GM12878 (cell line): ENCODE measurements around the gene KRTAP10-9. TPM values are rescaled to one million over a fixed set of nuclear protein-coding genes. Genes with fewer than 3 reads are reported as not detected.
"Not testable (repeated sequence)": the region's sequence is repeated elsewhere in the genome, so short reads cannot be mapped to it uniquely, and the experiment has no call there.

ENCODE experiments used
- ATAC-seq: fragments of 200-7000 bp; cut with Tn5 transposase; 3 replicates; pipeline ENCODE4 v1.9.1; 2020; ENCODE audit warnings: mild to moderate bottlenecking, moderate library complexity
- BruUV-seq: library from RNA; stranded (reverse); fragments of 400-500 nt; replicated peaks from 2 replicates; lab custom pipeline; 2021; lab: Mats Ljungman, UMichigan
- CTCF ChIA-PET: fragments of 300-600 bp; sonication (Branson Sonifier 250); formaldehyde crosslinking; extraction: SDS; loops from one replicate; lab custom pipeline; 2021; ENCODE audit warnings: inconsistent platforms; lab: Yijun Ruan, JAX
- POLR2A ChIA-PET: fragments of 350-600 bp; formaldehyde crosslinking; extraction: SDS; loops from one replicate; lab custom pipeline; 2021; ENCODE audit warnings: inconsistent platforms; lab: Charles Lee
- RAD21 ChIA-PET: fragments of 300-600 bp; sonication (Branson Sonifier 250); formaldehyde crosslinking; loops from one replicate; lab custom pipeline; 2023; ENCODE audit warnings: antibody characterized with exemption; ENCODE audit not compliant: unreplicated experiment; lab: Charles Lee
- SMC1A ChIA-PET: fragments of 300-600 bp; sonication (Branson Sonifier 250); formaldehyde crosslinking; loops from one replicate; lab custom pipeline; 2023; ENCODE audit not compliant: unreplicated experiment, uncharacterized antibody; lab: Charles Lee
- DNase-seq: peaks from one replicate; pipeline ENCODE4 v3.0.0-alpha.2; 2011; ENCODE audit warnings: low read depth, low spot score
- FAIRE-seq: peaks from 3 replicates; lab custom pipeline; 2011; peaks lifted over from hg19 to GRCh38; lab: Jason Lieb, UNC
- H2AFZ ChIP-seq: 2 replicates; pipeline ENCODE4 v1.6.0; 2011; ENCODE audit warnings: low read depth, low read length, control low read depth; ENCODE audit not compliant: control insufficient read depth
- H3K27ac ChIP-seq: 2 replicates; pipeline ENCODE4 v1.5.1; 2011; ENCODE audit warnings: control low read depth; ENCODE audit not compliant: control insufficient read depth, insufficient read depth
- H3K27me3 ChIP-seq, 2 experiments: replicated peaks in 1 of 2; 2 replicates each; pipeline versions ENCODE4 v1.6.0 to v1.6.1; 2011; ENCODE audit warnings: low read length in 1 of 2; ENCODE audit not compliant: control insufficient read depth in 2 of 2, insufficient read depth in 2 of 2
- H3K36me3 ChIP-seq, 2 experiments: 2 replicates each; pipeline ENCODE4 v1.5.1; 2011; ENCODE audit warnings: low read length in 1 of 2; ENCODE audit not compliant: control insufficient read depth in 2 of 2, insufficient read depth in 2 of 2
- H3K4me1 ChIP-seq: 2 replicates; pipeline ENCODE4 v1.6.1; 2011; ENCODE audit warnings: mild to moderate bottlenecking, low read length, moderate library complexity, mixed read lengths; ENCODE audit not compliant: control insufficient read depth, insufficient read depth
- H3K4me2 ChIP-seq: 2 replicates; pipeline ENCODE4 v1.6.0; 2011; ENCODE audit warnings: control low read depth; ENCODE audit not compliant: control insufficient read depth, insufficient read depth
- H3K4me3 ChIP-seq: fragments of 200-600 bp; sonication (generic); 2 replicates; pipeline ENCODE4 v1.5.1; 2016
- H3K79me2 ChIP-seq: 2 replicates; pipeline ENCODE4 v1.6.0; 2011; ENCODE audit warnings: low read length; ENCODE audit not compliant: control insufficient read depth, insufficient read depth
- H3K9ac ChIP-seq: 2 replicates; pipeline ENCODE4 v1.8.0; 2011; ENCODE audit warnings: low read length, control low read depth, mixed read lengths; ENCODE audit not compliant: control insufficient read depth, insufficient read depth
- H3K9me3 ChIP-seq: replicated peaks from 3 replicates; pipeline ENCODE4 v1.5.1; 2011; ENCODE audit warnings: mild to moderate bottlenecking, low read length; ENCODE audit not compliant: control insufficient read depth, insufficient read depth
- H4K20me1 ChIP-seq: 2 replicates; pipeline ENCODE4 v1.6.0; 2011; ENCODE audit not compliant: control insufficient read depth, insufficient read depth
- CHD4 ChIP-seq: fragments of 200-600 bp; sonication (generic); IDR thresholded peaks from 2 replicates; pipeline ENCODE4 v1.6.1; 2016; ENCODE audit warnings: mild to moderate bottlenecking
- CREB1 ChIP-seq: IDR thresholded peaks from 2 replicates; pipeline ENCODE4 v1.6.1; 2012; ENCODE audit warnings: low read depth, mild to moderate bottlenecking, inconsistent platforms
- IKZF2 ChIP-seq, 2 experiments: fragments of 450-650 bp; IDR thresholded peaks; 2 replicates each; pipeline ENCODE4 v1.6.1; 2017; ENCODE audit warnings: mild to moderate bottlenecking in 2 of 2, moderate library complexity in 2 of 2
- NBN ChIP-seq: fragments of 450-650 bp; IDR thresholded peaks from 2 replicates; pipeline ENCODE4 v1.6.1; 2016
- PBX3 ChIP-seq: IDR thresholded peaks from 2 replicates; pipeline ENCODE4 v1.6.1; 2011; ENCODE audit warnings: mild to moderate bottlenecking, low read depth, low read length, moderate library complexity; ENCODE audit not compliant: insufficient replicate concordance
- POLR2AphosphoS2 ChIP-seq: IDR thresholded peaks from 2 replicates; pipeline ENCODE4 v1.6.1; 2011; ENCODE audit warnings: low read depth, mild to moderate bottlenecking, low read length, improper control_type of control experiment, moderate library complexity
- RAD51 ChIP-seq: fragments of 450-650 bp; IDR thresholded peaks from 2 replicates; pipeline ENCODE4 v1.6.1; 2016; ENCODE audit warnings: moderate library complexity, mild to moderate bottlenecking, inconsistent platforms
- SMARCA5 ChIP-seq: fragments of 450-650 bp; IDR thresholded peaks from 2 replicates; pipeline ENCODE4 v1.6.1; 2017; ENCODE audit warnings: mild to moderate bottlenecking
- ZZZ3 ChIP-seq: IDR thresholded peaks from 2 replicates; pipeline ENCODE4 v1.6.1; 2011; ENCODE audit warnings: low read depth; ENCODE audit not compliant: control insufficient read depth, insufficient read length
- WGBS: methylation state at CpG from one replicate; pipeline ENCODE4 v1.1.6; 2016; ENCODE audit warnings: low lambda C conversion rate; ENCODE audit not compliant: insufficient replicate concordance, insufficient coverage; ENCODE audit errors: missing lambda C conversion rate; 5-methylcytosine and 5-hydroxymethylcytosine counted together
- in situ Hi-C: fragments of 300-500 bp; cut with MboI; formaldehyde crosslinking; loops from 9 replicates; pipeline ENCODE4 v1.14.3; 2018; ENCODE audit warnings: mixed read lengths
- intact Hi-C: fragments of 100-400 bp; cut with micrococcal nuclease; formaldehyde crosslinking; loops from one replicate; pipeline ENCODE4 v1.14.2; 2022; ENCODE audit not compliant: unreplicated experiment
- polyA plus RNA-seq, 11 experiments: library from polyadenylated mRNA; depleted of rRNA in 4 of 11; unstranded in 6 of 11; stranded (reverse) in 5 of 11; fragments of >200 nt; fragmentation: Nextera tagmentation in 4 of 11; fragmentation: Illumina TruSeq in 1 of 11; extraction: Ambion mirVana in 4 of 11; extraction: Trizol in 1 of 11; gene quantifications; 1 replicate in 1 of 11; 2 replicates in 10 of 11; pipeline versions ENCODE4 v1.2.1 to v1.2.3, GENCODE V29; 2011 to 2016; ENCODE audit warnings: inconsistent platforms in 2 of 11, missing spikeins in 2 of 11, low read depth in 1 of 11
- total RNA-seq, 4 experiments: library from RNA; depleted of rRNA in 3 of 4; stranded (reverse); fragments of >200 nt in 3 of 4; fragmentation: Illumina TruSeq in 1 of 4; extraction: Trizol in 1 of 4; gene quantifications; 2 replicates each; pipeline versions ENCODE4 v1.2.1 to v1.2.3, GENCODE V29; 2013 to 2021

KRTAP10-9 gene
- total and polyA plus RNA-seq, 10 of the 15 experiments (the other 5 are each of a cell fraction or from before 2014, with no cell fraction given): not detected

GRCh38 chr21:44609193-44609592 lies 17.7 kb upstream of the KRTAP10-9 start:
- Histone ChIP-seq H3K36me3 (no peaks in the 10 kb centered on the region), H3K27me3 (no peaks in the 10 kb centered on the region), H3K79me2 (no peaks in the 10 kb centered on the region), H3K4me2 (no peak overlapping the region), H3K9me3 (peaks cover 2% of the 10 kb centered on the region; the same call in 1 of the 3 replicates), H3K27ac (no peak overlapping the region), H2AFZ (no peak overlapping the region), H4K20me1 (no peaks in the 10 kb centered on the region), H3K4me3 (no peak overlapping the region), H3K9ac (no peak overlapping the region), H3K4me1 (no peaks in the 10 kb centered on the region)
- TF ChIP-seq RAD51 (no peak), PBX3 (no peak), POLR2AphosphoS2 (no peak), ZZZ3 (no peak), NBN (no peak), IKZF2 (IDR thresholded peaks at IDR 0.05) (no peak), SMARCA5 (no peak), CHD4 (no peak), CREB1 (no peak)
- no peak for ATAC-seq
- FAIRE-seq: no peak
- no TSS peak for BruUV-seq
- CTCF ChIA-PET: no interaction called here
- SMC1A ChIA-PET: interaction anchor here (1.3 kb wide), 1 partner anchor 10 kb away, joined by 3 read pairs; no protein-coding TSS in a partner anchor
- POLR2A ChIA-PET: no interaction called here
- RAD21 ChIA-PET: no interaction called here
- no peak for DNase-seq
- in situ Hi-C loops: no loop called here
- intact Hi-C loops: no loop called here

GRCh38 chr21:44610157-44610843 lies 16.6 kb upstream of the KRTAP10-9 start:
- H3K4me2 ChIP-seq, H3K79me2 ChIP-seq, CTCF ChIA-PET, H2AFZ ChIP-seq, BruUV-seq, RAD21 ChIA-PET, ATAC-seq, H3K4me1 ChIP-seq, DNase-seq, H3K27me3 ChIP-seq, FAIRE-seq, H3K9me3 ChIP-seq, intact Hi-C loops, H3K27ac ChIP-seq, POLR2A ChIA-PET, SMC1A ChIA-PET, H3K36me3 ChIP-seq, H4K20me1 ChIP-seq, in situ Hi-C loops, H3K9ac ChIP-seq, H3K4me3 ChIP-seq: not testable (repeated sequence)
- WGBS: 42% methylated on average over 7 of the region's 7 CpGs
